Activated CD8-positive, alpha-beta memory T cell treated with anti-CD3 and anti-CD28 coated beads for 1 hour (primary cell): ENCODE measurements around the gene DPRX.

Experiments
- DNase-seq, 2 donors: peaks; one replicate each; pipeline ENCODE4 v3.0.0-alpha.2; 2020; ENCODE audit warnings: low read depth in 1 of 2; ENCODE audit errors: extremely low read depth in 1 of 2

Gene DPRX

GRCh38 chr19:53631949-53632407 is at the start of gene DPRX:
Gene DPRX, plus strand, starts transcription at chr19:53631999. Its CDS starts 108 bp downstream, at chr19:53632107.
- no peak for DNase-seq

GRCh38 chr19:53583181-53583580 is 48.6 kb upstream of the DPRX start:
- DNase-seq: no peak

GRCh38 chr19:53586277-53586691 is 45.5 kb upstream of the DPRX start:
- DNase-seq: no peak

- no peak for DNase-seq
Observed at GRCh38 chr19:53594811-53595509, 36.8 kb upstream of the DPRX start.

- no peak for DNase-seq
Observed at GRCh38 chr19:53595510-53595867, 36.3 kb upstream of the DPRX start.

GRCh38 chr19:53596056-53596455 is 35.7 kb upstream of the DPRX start:
- DNase-seq: no peak

GRCh38 chr19:53597023-53597422 is 34.8 kb upstream of the DPRX start:
- DNase-seq: no peak

- DNase-seq: no peak
Observed at GRCh38 chr19:53598361-53598760, 33.4 kb upstream of the DPRX start.

GRCh38 chr19:53600217-53600616 is 31.6 kb upstream of the DPRX start:
- no peak for DNase-seq

GRCh38 chr19:53606031-53606430 is 25.8 kb upstream of the DPRX start:
- no peak for DNase-seq

- DNase-seq: no peak
Observed at GRCh38 chr19:53608381-53608780, 23.4 kb upstream of the DPRX start.

GRCh38 chr19:53612762-53613526 is 18.9 kb upstream of the DPRX start:
- DNase-seq: no peak

- DNase-seq: no peak
Observed at GRCh38 chr19:53621885-53622740, 9.7 kb upstream of the DPRX start.

- no peak for DNase-seq
Observed at GRCh38 chr19:53624771-53625545, 6.8 kb upstream of the DPRX start.

- no peak for DNase-seq
Observed at GRCh38 chr19:53626486-53626885, 5.3 kb upstream of the DPRX start.

- no peak for DNase-seq
Observed at GRCh38 chr19:53626976-53627375, 4.8 kb upstream of the DPRX start.

- no peak for DNase-seq
Observed at GRCh38 chr19:53634768-53635167, 3.0 kb downstream of the DPRX start.

- no peak for DNase-seq
Observed at GRCh38 chr19:53639471-53639870, 7.7 kb downstream of the DPRX start.

GRCh38 chr19:53642381-53643099 is 10.7 kb downstream of the DPRX start:
- DNase-seq: no peak
